Suppressor macrophage treated with lipopolysaccharide for 1 hour (primary cell): ENCODE measurements around the gene GMCL1.
"Not testable (repeated sequence)": the region's sequence is repeated elsewhere in the genome, so short reads cannot be mapped to it uniquely, and the experiment has no call there.

Experiments
- DNase-seq, 3 donors: peaks; one replicate each; pipeline ENCODE4 v3.0.0-alpha.2; 2020 to 2022

GMCL1 gene, protein sequence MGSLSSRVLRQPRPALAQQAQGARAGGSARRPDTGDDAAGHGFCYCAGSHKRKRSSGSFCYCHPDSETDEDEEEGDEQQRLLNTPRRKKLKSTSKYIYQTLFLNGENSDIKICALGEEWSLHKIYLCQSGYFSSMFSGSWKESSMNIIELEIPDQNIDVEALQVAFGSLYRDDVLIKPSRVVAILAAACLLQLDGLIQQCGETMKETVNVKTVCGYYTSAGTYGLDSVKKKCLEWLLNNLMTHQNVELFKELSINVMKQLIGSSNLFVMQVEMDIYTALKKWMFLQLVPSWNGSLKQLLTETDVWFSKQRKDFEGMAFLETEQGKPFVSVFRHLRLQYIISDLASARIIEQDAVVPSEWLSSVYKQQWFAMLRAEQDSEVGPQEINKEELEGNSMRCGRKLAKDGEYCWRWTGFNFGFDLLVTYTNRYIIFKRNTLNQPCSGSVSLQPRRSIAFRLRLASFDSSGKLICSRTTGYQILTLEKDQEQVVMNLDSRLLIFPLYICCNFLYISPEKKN

DNA sequence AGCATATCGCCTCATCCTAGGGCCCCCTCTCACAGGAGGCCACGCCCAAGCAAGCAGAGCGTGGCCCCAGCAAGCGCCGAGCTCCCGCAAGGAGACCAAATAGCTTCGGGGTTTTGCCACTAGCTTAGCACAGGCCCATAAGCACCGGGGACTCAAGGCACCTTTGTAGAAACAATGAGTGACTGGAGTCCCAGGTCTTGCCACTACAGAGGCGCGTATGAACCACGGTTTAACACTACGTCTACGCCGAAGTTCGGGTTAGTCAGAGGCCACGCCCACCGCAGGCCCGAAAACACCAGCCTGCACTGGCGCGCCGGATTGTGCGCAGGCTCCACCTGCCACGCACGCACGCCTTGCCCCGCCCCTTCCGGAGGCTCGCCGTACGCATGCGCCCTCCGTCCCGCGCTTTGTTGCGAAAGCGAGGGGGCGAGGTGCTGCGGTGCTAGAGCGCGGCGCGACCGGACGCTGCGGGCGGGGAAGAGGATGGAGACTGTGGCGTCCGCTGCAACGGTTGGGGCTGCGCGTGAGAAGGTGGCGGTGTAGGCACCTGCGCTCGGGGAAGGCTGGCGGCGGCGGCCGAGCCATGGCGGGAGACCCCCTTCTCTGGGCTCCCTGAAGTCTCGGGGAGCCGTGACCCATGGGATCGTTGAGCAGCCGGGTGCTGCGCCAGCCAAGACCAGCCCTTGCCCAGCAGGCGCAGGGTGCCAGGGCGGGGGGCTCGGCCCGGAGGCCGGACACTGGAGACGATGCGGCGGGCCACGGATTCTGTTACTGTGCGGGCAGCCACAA, at the start of gene GMCL1:
Gene GMCL1 (plus strand): TSS at position 405 of the 789 bp plus-strand sequence. CDS start 233 bp downstream, at position 638.
- peak; percentile 98 to 99 (median 99) for DNase-seq

DNA sequence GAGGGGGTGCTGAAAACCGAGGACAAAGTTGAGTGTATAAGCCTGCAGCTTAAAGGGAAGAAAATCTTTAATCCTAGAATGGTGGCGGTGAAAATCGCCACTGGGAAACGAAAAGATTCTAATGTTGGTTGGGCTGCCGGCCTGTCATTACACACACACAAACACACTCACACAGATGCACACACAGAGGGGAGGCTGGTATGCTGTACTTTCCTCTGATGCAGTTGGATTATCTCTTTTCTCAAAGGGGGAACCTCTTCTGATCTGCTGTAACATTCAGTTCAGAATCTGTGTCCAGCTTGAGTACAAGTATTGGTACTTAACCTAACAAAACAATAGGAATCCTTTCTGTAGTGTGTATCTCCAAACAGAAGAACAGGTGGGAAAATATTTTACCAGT, 48.5 kb upstream of the GMCL1 start:
- DNase-seq: no peak

DNA sequence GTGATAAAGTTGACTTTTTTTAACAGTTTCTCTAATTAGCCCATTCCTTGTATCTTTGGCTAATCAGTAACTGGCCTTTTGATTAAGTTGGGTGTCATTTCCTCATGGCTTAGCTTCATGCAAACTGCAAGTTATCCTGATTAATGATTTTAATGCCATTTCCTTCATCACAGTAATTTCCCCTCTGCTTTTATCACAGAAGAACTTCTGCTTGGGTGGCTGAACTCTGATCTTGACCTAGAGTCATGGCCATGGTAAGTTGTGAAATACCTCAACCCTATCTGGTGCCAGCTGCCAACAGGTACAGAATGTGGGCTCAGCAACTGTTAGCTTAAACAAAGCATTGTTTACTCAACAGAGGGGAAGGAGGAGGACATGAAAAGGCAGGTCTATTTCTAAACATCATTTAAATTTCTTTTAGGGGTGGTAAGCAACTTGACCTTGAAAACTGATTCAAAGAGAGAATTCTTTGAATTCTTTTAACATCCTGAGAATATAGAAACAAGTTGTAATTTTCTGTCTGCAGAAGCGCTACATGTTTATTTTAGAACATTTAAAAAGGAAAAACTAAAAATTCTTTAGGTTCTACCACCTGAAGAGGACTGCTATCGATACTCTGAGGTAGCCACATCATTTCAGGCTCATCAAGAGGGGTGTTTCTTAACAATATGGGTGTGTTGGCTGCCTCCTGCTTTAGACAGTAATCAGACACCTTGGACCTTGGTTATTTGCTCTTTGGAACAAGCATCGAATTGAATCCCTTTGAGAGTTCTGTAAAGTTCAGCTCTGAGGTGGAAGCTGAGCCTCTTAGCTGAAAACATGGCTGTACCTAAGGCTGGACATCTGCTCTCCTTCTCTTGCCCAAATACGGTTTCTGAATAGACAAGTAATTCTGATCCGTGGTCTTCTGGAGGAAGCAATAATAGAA, 47.9 kb upstream of the GMCL1 start:
- DNase-seq: no peak

DNA sequence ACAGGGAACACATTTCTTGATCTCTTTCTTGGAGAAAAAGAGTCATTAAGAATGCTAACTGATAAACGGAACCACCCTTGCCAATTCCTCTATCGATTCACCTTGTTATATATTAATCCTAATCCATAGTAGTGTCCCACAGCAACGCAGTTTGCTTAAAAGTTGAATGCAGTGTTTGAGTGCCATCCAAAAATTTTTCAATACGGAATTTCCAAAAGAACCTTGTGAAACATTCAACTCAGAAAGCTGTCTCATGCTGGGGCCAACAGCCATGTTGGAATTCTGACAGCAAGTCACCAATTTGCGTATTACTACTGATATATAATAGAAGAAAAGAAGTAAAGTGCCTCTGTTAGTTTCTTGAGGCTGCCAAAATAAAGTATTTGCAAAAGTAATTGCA, 45.2 kb upstream of the GMCL1 start:
- DNase-seq: no peak

DNA sequence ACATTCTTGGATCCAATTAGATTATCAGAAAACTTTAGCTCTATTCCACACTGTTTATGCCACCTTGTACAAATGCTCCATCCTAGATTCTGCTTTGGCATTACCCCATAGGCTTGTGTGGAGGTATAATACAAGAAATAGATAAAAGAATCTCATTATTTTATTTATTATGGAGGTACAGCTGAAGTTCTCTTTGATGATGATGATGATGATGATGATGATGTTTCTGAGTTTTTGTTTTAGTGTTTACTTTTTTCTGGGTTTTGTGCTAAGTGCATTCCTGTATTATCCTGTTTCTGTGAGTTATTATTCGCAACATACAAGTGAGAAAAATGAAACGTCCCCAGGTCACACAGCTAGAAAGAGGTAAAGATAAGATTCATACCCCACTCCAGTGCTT, 44.1 kb upstream of the GMCL1 start:
- no peak for DNase-seq

DNA sequence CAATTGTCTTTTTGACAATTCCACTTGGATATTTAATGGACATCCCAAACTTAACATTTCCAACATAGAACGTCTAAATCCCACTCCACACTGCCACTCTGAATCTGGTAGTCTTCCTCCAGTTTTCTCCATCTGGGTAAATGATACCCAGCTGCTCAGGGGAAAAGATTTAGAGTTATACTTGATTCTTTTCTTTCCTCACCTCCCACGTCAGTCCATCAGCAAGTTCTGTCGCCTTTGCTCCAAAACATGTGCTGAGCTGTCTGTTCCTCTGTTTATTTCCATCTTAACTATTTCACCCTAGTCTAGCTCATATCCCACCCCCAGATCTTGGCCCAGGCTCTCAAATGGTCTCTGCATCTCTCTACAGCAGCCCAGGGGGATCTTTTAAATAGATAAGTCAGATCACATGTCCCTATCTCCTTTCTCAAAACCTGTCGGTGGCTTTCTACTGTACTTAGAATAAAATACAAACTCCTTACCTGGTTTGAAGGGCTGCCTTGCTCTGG, 43.4 kb upstream of the GMCL1 start:
- no peak for DNase-seq

DNA sequence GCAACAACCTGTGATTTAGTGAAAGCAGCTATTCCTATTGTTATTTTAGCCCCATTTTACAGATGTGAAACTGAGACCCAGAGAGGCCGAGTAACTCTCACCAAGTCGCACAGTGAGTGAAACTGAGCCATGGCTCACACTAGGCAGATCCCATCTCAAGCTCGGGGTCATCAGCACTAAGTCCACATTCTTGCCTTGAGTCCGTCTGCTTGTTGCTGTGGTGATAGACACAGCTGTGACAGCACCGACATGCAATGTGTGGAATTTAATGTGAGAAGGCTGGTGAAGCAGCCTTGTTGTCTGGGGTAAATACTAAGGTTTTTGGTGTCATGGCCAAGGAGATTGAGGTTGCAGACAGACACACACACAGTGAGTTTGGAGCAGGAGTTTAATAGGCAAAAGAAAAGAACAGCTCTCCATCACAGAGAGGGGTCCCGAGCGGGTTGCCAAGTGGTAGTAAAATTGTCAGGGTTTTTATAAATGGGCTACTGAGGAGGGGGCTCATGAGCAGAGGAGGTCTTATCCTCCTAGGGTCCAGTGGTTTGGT, 40.2 kb upstream of the GMCL1 start:
- DNase-seq: no peak

DNA sequence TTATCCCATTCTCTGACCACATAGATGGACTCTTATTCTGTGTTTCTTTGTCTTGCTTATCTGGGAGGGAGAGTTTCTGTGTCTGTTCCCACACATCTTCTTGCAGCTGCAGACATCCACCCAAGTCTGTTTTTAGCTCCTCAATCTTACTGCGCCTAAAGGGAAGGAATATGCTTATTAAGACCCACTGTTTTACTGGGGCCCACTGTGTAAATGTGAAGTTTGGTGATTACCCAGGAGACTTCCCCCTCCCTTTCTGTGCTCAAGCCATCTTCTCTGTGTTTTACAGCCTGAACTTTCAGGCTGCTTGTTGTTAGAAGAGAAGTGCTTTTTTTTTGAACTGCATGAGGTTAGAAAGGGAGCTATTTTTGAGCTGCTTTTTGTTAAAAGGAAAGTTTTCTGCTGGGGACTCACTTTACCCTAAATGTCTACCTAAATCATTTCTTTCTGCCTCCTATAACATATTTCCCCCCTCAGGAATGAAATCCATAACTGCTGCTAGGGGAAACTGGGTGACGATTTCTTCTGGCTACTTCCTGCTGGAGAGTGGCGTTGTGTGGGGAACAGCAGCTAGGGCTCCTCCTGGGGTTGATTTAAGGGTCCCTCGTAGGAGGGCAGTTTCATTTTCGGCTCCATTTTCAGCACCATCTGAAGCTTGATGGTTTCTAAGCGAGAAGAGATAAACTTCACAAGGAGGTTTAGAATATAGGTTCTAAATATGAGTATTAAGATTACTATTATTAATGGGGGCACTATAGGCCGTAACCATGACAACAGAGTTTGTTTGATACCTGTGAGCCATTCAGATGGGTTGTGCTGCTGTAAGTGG, 39.5 kb upstream of the GMCL1 start:
- DNase-seq: peak in 2 of 3 donors; percentile 26 to 38

DNA sequence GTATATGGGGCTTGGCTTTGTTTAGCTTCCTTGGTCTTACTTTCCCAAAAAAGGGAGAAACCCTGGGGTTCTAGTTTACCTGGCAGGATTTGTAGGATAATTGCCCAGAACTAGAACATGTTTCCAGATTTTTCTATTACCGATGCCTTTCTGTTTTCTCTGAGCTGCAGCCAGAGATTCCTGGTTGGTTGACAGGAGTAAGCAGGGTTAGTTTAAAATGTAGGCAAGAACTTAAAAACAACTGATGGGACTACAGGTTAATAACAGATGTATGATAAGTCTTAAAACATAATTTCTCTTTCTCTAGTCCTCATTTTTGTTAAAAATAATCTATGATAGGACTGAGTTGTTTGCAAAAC, 38.9 kb upstream of the GMCL1 start:
- no peak for DNase-seq

DNA sequence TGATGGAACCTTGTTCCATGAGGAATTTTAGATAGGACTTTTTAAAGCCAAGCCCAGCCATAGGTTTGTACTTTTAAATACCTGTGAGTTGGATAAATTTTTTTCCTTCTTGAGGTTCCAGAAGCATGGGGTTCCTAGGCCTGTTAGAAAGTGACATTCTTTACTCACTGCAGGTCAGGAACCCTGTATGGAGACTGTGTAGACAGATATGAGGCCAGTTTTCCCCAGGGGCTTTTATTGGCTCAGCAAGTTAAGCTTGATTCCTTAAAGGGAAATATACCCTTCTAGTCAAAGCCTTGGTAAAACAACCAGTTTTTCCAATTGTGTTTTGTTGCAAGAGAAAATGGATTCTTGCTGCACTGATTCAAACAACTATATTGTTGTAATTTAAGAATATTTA, 38.4 kb upstream of the GMCL1 start:
- DNase-seq: no peak

DNA sequence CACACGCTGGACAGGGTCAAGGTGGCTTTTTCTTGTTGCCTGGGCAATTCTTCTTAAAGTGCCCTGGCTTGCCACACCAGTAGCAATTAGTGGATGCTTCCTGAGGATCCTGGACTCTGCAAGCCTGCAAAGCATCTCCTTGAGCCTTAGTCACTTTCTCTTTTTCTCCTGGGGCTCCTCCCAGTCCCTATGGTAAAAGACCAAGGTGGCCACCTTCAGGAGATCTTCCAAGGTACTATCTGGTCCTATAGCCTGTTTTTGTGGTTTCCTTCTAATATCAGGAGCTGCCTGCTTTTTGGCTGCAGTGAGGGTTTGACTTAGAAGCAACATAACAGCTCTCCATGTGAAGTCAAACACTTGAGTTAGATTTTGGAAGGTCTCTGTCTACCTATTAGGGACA, 33.3 kb upstream of the GMCL1 start:
- no peak for DNase-seq

DNA sequence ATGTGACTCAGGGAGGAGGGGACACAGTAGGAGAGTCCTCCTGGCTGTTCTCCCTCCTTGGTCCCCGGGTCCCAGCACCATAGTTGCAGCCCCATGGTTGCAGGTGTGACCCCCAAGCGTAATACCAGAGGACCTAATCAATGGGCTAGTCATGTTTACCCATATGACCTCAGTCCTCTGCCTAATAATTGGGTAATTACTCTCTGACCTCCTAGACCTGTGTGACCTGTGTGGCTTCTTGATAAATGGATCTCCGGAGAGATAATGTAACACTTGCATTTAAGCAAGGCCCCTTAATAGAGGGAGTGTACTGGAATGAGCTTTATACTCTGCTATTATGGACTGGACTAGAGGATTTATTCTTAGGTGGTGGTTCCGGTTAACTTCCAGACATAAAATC, 32.2 kb upstream of the GMCL1 start:
- DNase-seq: no peak

DNA sequence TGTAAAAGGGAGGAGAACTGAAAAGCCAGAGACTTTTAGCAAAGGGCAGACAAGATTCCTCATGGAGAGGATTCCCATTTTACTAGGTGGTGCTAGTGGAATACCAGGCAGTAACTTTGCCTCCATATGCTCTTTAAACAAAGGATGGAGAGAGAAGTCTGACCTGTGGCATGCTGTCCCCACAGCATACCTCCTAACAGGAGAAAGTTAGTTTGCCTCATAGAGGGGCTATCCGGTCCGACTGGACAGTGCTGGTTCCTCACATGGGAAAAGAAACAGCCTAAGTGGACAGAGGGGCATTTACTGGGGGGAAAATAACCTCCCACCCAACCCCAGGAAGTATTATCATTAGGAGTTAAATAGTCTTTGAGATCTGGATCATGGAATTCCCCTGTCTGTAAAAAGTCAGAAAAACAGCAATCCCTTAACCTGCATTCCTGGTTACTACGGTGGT, 31.6 kb upstream of the GMCL1 start:
- DNase-seq: no peak

DNA sequence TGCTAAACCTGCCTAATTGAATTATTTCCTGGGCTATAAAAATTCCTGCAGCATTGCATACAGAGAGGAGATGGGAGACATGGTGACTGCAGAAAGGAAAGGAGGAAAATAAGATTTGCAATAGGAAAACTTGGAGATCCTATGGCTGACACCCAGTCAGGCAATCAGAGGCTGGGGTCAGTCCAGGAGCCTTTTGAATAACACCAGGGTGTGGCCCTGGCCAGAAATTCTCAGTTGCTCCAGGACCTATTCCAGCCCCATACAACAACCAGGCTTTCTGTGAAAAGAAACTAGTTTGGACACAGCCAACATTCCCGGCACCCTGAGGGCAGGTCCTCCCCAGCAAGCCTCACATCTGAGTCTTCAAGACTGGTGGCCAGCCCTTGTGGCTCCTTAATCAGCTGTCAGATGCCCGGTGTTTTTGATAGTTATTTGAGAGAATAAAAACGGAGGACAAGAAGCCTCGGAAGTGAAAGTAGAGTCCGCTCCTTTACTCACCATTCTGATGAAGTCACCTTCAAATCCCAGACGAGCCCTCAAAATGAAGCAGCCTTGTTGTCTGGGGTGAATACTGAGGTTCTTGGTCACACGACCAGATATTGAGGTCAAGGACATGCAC, 31.1 kb upstream of the GMCL1 start:
- peak; percentile 35 to 54 (median 38) for DNase-seq

DNA sequence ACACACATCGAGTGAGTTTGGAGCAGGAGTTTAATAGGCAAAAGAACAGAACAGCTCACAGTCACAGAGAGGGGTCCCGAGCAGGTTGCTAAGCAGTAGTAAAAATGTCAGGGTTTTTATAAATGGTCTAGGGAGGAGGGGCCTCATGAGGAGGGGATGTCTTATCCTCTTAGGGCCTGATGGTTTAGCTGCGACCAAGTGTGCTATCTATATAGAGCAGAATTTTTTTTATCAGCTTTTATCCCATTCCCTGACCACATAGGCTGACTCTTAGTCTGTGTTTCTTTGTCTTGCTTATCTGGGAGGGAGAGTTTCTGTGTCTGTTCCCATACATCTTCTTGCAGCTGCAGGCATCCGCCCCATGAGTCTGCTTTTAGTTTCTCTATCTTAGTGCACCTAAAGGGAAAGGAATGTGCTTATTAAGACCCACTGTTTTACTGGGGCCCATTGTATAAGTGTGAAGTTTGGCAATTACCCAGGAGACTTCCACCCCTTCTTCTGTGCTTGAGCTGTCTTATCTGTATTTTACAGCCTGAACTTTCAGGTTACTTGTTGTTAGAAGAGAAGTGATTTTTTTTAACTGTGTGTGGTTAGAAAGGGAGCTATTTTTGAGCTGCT, 30.4 kb upstream of the GMCL1 start:
- no peak for DNase-seq

DNA sequence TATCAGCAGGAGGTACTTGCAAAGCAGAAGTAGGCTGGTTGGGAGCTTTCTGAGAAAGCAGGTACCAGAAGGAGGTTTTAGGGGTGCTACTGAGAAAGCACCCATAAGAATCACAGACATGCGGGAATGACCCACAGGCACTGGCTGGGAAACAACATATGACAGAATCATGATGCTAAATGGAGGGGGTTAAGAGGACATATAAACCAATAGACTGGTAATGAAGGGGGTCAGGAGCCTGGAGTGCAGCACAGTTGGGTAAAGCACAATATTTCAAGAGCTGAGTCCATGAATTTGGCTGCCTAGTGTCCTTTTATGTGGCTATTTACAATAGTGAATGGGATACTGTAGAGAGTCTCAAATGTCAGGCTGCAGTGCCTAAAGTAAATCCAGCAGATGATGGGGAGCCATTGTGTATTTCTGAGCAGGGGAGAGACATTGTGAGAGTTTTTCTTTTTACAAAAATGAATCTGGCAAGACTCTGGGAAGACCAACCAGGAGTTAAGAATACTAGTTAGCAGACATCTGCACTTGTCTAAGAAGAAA, 27.6 kb upstream of the GMCL1 start:
- DNase-seq: no peak

DNA sequence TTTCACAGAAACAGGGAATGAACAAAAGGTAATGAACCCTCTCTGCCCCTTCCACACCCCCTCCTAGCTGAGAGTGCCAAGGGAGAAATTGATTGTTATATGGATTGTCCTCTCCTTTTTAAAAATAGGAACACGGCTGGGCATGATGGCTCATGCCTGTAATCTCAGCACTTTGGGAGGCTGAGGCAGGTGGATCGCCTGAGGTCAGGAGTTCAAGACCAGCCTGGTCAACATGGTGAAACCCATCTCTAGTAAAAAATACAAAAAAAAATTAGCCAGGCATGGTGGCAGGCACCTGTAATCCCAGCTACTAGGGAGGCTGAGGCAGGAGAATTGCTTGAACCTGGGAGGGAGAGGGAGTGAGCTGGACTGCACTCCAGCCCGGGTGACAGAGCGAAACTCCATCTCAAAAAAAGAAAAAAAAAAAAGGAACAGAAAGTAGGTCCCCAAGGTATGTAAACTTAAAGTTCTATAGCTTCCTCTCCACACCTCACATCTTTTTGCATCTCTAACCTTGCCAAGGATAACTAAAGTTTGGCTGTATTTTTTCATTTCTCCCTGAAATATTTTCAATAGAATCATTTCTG, 26.6 kb upstream of the GMCL1 start:
- not testable (repeated sequence) for DNase-seq

DNA sequence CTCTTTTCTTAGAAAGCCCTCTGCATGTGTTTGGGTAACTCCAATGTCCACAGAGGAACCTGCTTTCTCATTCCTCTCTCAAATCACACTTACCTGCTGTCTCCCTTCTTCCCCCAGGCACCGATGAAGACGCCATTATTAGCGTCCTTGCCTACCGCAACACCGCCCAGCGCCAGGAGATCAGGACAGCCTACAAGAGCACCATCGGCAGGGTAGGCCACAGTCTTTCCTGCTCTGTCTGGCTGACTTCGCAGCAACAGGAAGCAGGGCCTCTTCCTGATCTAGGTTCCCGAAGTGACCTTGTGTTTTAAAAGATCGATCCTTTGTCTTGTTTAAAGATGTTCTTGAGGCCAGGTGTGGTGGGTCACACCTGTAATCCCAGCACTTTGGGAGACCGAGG, 25.0 kb upstream of the GMCL1 start:
- no peak for DNase-seq

DNA sequence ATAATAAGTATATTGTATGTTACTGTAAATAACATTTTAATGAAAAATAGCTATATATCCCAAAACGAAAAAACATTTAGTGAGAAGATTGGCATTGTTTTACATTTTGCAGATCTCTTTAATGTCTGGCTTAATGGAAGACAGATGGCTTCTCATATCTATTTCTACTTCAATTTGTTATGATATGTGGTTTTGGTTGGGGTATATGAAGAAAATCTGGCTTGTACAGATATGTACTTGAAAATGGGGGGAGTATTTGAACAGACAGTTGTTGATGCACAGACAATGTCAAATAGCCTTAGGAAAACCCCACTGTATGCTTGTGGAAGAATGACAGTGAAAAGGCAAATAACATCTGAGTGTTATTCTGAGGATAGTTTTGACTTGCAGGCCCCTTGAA, 23.6 kb upstream of the GMCL1 start:
- DNase-seq: no peak
